ENCODE results near the gene PRMT2. TPM values are rescaled to one million over a fixed set of nuclear protein-coding genes. Genes with fewer than 3 reads are reported as not detected.
"Not testable (repeated sequence)": the region's sequence is repeated elsewhere in the genome, so short reads cannot be mapped to it uniquely, and the experiment has no call there.

The PRMT2 gene
- total RNA-seq, 1 experiment from 2014 or later = 60.5 TPM

DNA sequence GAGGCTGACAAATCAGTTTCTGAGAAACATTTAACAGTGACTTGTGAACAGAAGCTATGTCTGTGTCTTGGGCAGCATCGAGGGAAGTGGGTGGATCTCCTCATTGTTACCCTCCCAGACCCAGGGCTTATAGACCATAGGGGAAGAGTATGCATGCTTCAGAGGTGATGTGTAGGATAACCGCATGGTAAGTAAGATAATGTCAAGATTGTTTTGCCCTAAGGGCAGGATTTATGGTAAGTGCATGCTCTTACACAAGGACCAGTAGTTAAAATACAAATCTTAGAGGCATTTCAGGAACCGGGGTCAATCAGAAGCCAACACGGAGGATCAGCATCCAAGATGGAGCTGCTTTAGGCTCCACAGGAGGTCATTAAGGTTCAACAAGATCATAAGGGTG lies 7.7 kb upstream of the PRMT2 start:
- no TSS peak for BruUV-seq (replicated peaks)

DNA sequence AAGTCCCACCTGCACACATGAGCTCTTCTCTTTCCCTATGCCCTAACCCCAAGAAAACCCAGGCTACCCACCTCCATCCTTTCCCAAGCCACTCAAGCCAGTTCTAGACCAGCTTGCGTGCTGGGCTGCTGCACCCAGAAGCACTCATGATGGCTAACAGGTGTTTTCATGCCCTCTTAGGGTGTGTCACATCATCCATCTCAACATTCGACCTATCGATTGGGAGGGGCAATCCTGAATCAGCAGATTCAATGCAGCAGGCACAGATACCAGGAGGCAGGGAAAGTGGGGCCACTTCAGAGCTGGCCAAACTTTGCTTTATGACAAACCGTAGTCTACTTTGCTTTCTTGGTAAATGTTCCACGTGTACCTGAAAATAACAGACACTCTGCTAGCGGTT lies 6.6 kb upstream of the PRMT2 start:
- CTCF ChIA-PET = no interaction called here
- Histone ChIP-seq H3K27me3 (ENCODE audit: control insufficient read depth, insufficient read depth, low read length) (no peaks in the 10 kb centered on the region), H3K9me3 (ENCODE audit: control insufficient read depth, insufficient read depth, low read depth, low read length) (no peaks in the 10 kb centered on the region), H3K4me3 (ENCODE audit: low read depth in 2 of 2, low read length in 2 of 2) (no peak overlapping the region), H3K36me3 (ENCODE audit: control insufficient read depth, insufficient read depth, low read length) (no peaks in the 10 kb centered on the region), H3K27ac (ENCODE audit: low read length) (no peak overlapping the region), H3K4me1 (ENCODE audit: control insufficient read depth, insufficient read depth, low read length) (no peaks in the 10 kb centered on the region)
- intact Hi-C loops (cut with micrococcal nuclease; ENCODE audit: unreplicated experiment) (no loop called here), in situ Hi-C loops (cut with HindIII; ENCODE audit: low pct_unique_long_range_greater_than_20kb, low sequenced_read_pairs) (no loop called here)
- POLR2A ChIA-PET = interaction anchor here (0.6 kb wide), 1 partner anchor 401 kb away, joined by 3 read pairs; no protein-coding TSS in a partner anchor
- BruUV-seq (replicated peaks) = no TSS peak
- TF ChIP-seq POLR2AphosphoS5 (IDR thresholded peaks at IDR 0.05; ENCODE audit: low read depth, low read length) (no peak), TCF7L2 (IDR thresholded peaks at IDR 0.05; ENCODE audit: low read depth, low read length) (no peak), SIN3A (IDR thresholded peaks at IDR 0.05; ENCODE audit: borderline replicate concordance, insufficient read depth, low read depth, low read length) (no peak)
- TF ChIP-seq, protein P1, sequence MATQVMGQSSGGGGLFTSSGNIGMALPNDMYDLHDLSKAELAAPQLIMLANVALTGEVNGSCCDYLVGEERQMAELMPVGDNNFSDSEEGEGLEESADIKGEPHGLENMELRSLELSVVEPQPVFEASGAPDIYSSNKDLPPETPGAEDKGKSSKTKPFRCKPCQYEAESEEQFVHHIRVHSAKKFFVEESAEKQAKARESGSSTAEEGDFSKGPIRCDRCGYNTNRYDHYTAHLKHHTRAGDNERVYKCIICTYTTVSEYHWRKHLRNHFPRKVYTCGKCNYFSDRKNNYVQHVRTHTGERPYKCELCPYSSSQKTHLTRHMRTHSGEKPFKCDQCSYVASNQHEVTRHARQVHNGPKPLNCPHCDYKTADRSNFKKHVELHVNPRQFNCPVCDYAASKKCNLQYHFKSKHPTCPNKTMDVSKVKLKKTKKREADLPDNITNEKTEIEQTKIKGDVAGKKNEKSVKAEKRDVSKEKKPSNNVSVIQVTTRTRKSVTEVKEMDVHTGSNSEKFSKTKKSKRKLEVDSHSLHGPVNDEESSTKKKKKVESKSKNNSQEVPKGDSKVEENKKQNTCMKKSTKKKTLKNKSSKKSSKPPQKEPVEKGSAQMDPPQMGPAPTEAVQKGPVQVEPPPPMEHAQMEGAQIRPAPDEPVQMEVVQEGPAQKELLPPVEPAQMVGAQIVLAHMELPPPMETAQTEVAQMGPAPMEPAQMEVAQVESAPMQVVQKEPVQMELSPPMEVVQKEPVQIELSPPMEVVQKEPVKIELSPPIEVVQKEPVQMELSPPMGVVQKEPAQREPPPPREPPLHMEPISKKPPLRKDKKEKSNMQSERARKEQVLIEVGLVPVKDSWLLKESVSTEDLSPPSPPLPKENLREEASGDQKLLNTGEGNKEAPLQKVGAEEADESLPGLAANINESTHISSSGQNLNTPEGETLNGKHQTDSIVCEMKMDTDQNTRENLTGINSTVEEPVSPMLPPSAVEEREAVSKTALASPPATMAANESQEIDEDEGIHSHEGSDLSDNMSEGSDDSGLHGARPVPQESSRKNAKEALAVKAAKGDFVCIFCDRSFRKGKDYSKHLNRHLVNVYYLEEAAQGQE (IDR thresholded peaks at IDR 0.05; ENCODE audit: insufficient read depth in 1 of 2, low read depth in 2 of 2, low read length in 1 of 2) = no peak
- TF ChIP-seq, protein P2, sequence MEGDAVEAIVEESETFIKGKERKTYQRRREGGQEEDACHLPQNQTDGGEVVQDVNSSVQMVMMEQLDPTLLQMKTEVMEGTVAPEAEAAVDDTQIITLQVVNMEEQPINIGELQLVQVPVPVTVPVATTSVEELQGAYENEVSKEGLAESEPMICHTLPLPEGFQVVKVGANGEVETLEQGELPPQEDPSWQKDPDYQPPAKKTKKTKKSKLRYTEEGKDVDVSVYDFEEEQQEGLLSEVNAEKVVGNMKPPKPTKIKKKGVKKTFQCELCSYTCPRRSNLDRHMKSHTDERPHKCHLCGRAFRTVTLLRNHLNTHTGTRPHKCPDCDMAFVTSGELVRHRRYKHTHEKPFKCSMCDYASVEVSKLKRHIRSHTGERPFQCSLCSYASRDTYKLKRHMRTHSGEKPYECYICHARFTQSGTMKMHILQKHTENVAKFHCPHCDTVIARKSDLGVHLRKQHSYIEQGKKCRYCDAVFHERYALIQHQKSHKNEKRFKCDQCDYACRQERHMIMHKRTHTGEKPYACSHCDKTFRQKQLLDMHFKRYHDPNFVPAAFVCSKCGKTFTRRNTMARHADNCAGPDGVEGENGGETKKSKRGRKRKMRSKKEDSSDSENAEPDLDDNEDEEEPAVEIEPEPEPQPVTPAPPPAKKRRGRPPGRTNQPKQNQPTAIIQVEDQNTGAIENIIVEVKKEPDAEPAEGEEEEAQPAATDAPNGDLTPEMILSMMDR (IDR thresholded peaks at IDR 0.05) = no peak
- ATAC-seq (no peak), DNase-seq (ENCODE audit: low read depth, low spot score) (no peak)

More for the DNA sequence above, 7.7 kb upstream of the PRMT2 start:
- in situ Hi-C loops (cut with HindIII; ENCODE audit: low pct_unique_long_range_greater_than_20kb, low sequenced_read_pairs) = no loop called here
- intact Hi-C loops (cut with micrococcal nuclease; ENCODE audit: unreplicated experiment) = no loop called here
- H3K27ac ChIP-seq (ENCODE audit: low read length) = no peak overlapping the region
- H3K36me3 ChIP-seq (ENCODE audit: control insufficient read depth, insufficient read depth, low read length) = no peaks in the 10 kb centered on the region
- ATAC-seq (no peak), DNase-seq (ENCODE audit: low read depth, low spot score) (no peak)
- CTCF ChIA-PET = no interaction called here
- no peak overlapping the region for H3K4me3 ChIP-seq (ENCODE audit: low read depth in 2 of 2, low read length in 2 of 2)
- TF ChIP-seq, protein P1 (IDR thresholded peaks at IDR 0.05; ENCODE audit: insufficient read depth in 1 of 2, low read depth in 2 of 2, low read length in 1 of 2) = no peak
- no peak for TF ChIP-seq POLR2AphosphoS5 (IDR thresholded peaks at IDR 0.05; ENCODE audit: low read depth, low read length)
- TF ChIP-seq SIN3A (IDR thresholded peaks at IDR 0.05; ENCODE audit: borderline replicate concordance, insufficient read depth, low read depth, low read length) = no peak
- TF ChIP-seq, protein P2 (IDR thresholded peaks at IDR 0.05) = no peak
- TF ChIP-seq TCF7L2 (IDR thresholded peaks at IDR 0.05; ENCODE audit: low read depth, low read length) = no peak
- POLR2A ChIA-PET = interaction anchor here (0.6 kb wide), 1 partner anchor 1404 kb away, joined by 5 read pairs; no protein-coding TSS in a partner anchor
- no peaks in the 10 kb centered on the region for H3K4me1 ChIP-seq (ENCODE audit: control insufficient read depth, insufficient read depth, low read length)
- no peaks in the 10 kb centered on the region for H3K9me3 ChIP-seq (ENCODE audit: control insufficient read depth, insufficient read depth, low read depth, low read length)
- H3K27me3 ChIP-seq (ENCODE audit: control insufficient read depth, insufficient read depth, low read length) = no peaks in the 10 kb centered on the region

DNA sequence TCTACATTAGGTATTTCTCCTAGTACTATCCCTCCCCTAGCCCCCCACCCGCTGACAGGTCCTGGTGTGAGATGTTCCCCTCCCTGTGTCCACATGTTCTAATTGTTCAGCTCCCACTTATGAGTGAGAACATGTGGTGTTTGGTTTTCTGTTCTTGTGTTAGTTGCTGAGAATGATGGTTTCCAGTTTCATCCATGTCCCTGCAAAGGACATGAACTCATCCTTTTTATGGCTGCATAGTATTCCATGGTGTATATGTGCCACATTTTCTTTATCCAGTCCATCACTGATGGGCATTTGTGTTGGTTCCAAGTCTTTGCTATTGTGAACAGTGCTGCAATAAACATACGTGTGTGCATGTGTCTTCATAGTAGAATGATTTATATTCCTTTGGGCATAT lies 4.6 kb upstream of the PRMT2 start:
- intact Hi-C loops (cut with micrococcal nuclease; ENCODE audit: unreplicated experiment); CTCF ChIA-PET; in situ Hi-C loops (cut with HindIII; ENCODE audit: low pct_unique_long_range_greater_than_20kb, low sequenced_read_pairs): not testable (repeated sequence)

More for the DNA sequence above, 4.6 kb upstream of the PRMT2 start:
- H3K4me3 ChIP-seq (ENCODE audit: low read depth in 2 of 2, low read length in 2 of 2); H3K27me3 ChIP-seq (ENCODE audit: control insufficient read depth, insufficient read depth, low read length); ATAC-seq; H3K9me3 ChIP-seq (ENCODE audit: control insufficient read depth, insufficient read depth, low read depth, low read length); DNase-seq (ENCODE audit: low read depth, low spot score); POLR2A ChIA-PET; H3K4me1 ChIP-seq (ENCODE audit: control insufficient read depth, insufficient read depth, low read length); BruUV-seq (replicated peaks); H3K27ac ChIP-seq (ENCODE audit: low read length); H3K36me3 ChIP-seq (ENCODE audit: control insufficient read depth, insufficient read depth, low read length): not testable (repeated sequence)

Data from Panc1 (cell line).